HepG2 (cell line): Measurements from ENCODE around the gene METAP1D. TPM values are rescaled to one million over a fixed set of nuclear protein-coding genes. Genes with fewer than 3 reads are reported as not detected.
A peak's percentile ranks its signal among the peaks of the same experiment; 100 is the strongest.

Experiments
- BCL6 ChIP-seq: IDR thresholded peaks from 2 replicates; pipeline ENCODE4 v1.6.1; 2016; ENCODE audit warnings: missing genetic modification reagents, missing compliant biosample characterization
- CBX5 ChIP-seq: sonication (generic); formaldehyde crosslinking; IDR thresholded peaks from 2 replicates; pipeline ENCODE4 v1.4.0; 2020; ENCODE audit warnings: missing genetic modification reagents, borderline replicate concordance
- GABPB1 ChIP-seq: IDR thresholded peaks from 2 replicates; pipeline ENCODE4 v1.6.1; 2016; ENCODE audit warnings: mild to moderate bottlenecking, missing genetic modification reagents, moderate library complexity, missing compliant biosample characterization
- HNRNPL ChIP-seq: fragments of 200-400 bp; formaldehyde crosslinking; IDR thresholded peaks from 2 replicates; pipeline ENCODE4 v1.6.1; 2017; ENCODE audit warnings: mild to moderate bottlenecking, low read depth, low read length
- KDM5A ChIP-seq: fragments of 200-600 bp; sonication (generic); IDR thresholded peaks from 2 replicates; pipeline ENCODE4 v1.7.0; 2018; ENCODE audit warnings: antibody characterized with exemption, mild to moderate bottlenecking, low read length, borderline replicate concordance
- KMT2A ChIP-seq: sonication (generic); formaldehyde crosslinking; IDR thresholded peaks from 2 replicates; pipeline ENCODE4 v1.4.0; 2020; ENCODE audit warnings: missing genetic modification reagents
- MZF1 ChIP-seq: sonication (generic); formaldehyde crosslinking; IDR thresholded peaks from 2 replicates; pipeline ENCODE4 v1.8.1; 2023; ENCODE audit warnings: mild to moderate bottlenecking, missing genetic modification reagents, borderline replicate concordance
- NFRKB ChIP-seq: fragments of 450-650 bp; IDR thresholded peaks from 2 replicates; pipeline ENCODE4 v1.6.1; 2017
- PAWR ChIP-seq: sonication (generic); formaldehyde crosslinking; IDR thresholded peaks from 2 replicates; pipeline ENCODE4 v1.4.0; 2020; ENCODE audit warnings: missing genetic modification reagents, mild to moderate bottlenecking, borderline replicate concordance
- RBAK ChIP-seq: sonication (generic); formaldehyde crosslinking; IDR thresholded peaks from 2 replicates; pipeline ENCODE4 v1.5.1; 2020; ENCODE audit warnings: mild to moderate bottlenecking, missing genetic modification reagents
- STAG1 ChIP-seq: sonication (generic); formaldehyde crosslinking; IDR thresholded peaks from 2 replicates; pipeline ENCODE4 v1.4.0; 2020; ENCODE audit warnings: missing genetic modification reagents
- ZNF33A ChIP-seq: sonication (generic); formaldehyde crosslinking; IDR thresholded peaks from 2 replicates; pipeline ENCODE4 v1.5.1; 2020; ENCODE audit warnings: missing genetic modification reagents, mild to moderate bottlenecking, moderate library complexity, borderline replicate concordance
- ZNF496 ChIP-seq: sonication (generic); formaldehyde crosslinking; IDR thresholded peaks from 2 replicates; pipeline ENCODE4 v1.8.1; 2023; ENCODE audit warnings: mild to moderate bottlenecking, moderate library complexity, missing genetic modification reagents; ENCODE audit not compliant: insufficient replicate concordance
- ZNF546 ChIP-seq: sonication (generic); formaldehyde crosslinking; conservative IDR thresholded peaks from 2 replicates; pipeline ENCODE4 v1.8.1; 2023; ENCODE audit warnings: mild to moderate bottlenecking, missing genetic modification reagents
- ZNF674 ChIP-seq: sonication (generic); formaldehyde crosslinking; IDR thresholded peaks from 2 replicates; pipeline ENCODE4 v1.5.0; 2020; ENCODE audit warnings: low read depth, mild to moderate bottlenecking, missing genetic modification reagents
- ZNF703 ChIP-seq: sonication (generic); formaldehyde crosslinking; IDR thresholded peaks from 2 replicates; pipeline ENCODE4 v1.5.1; 2020; ENCODE audit warnings: missing genetic modification reagents, mild to moderate bottlenecking, moderate library complexity, borderline replicate concordance
- polyA plus RNA-seq, 8 experiments: library from polyadenylated mRNA; depleted of rRNA in 3 of 8; stranded (reverse) in 7 of 8; unstranded in 1 of 8; fragments of >200 nt; fragmentation: Illumina TruSeq in 4 of 8; extraction: Trizol in 4 of 8; gene quantifications; 2 replicates each; pipeline versions ENCODE4 v1.2.1 to v1.2.3, GENCODE V29; 2011 to 2016; ENCODE audit warnings: low read depth in 4 of 8, missing spikeins in 1 of 8, mixed read lengths in 1 of 8; ENCODE audit not compliant: insufficient read depth in 1 of 8
- total RNA-seq, 5 experiments: library from RNA; depleted of rRNA; stranded (reverse); fragments of >200 nt; fragmentation: Illumina TruSeq; extraction: Trizol; gene quantifications; 2 replicates each; pipeline ENCODE4 v1.2.3, GENCODE V29; 2016; ENCODE audit warnings: low read depth in 1 of 5
- TF ChIP-seq, protein P1 (sequence below): sonication (generic); formaldehyde crosslinking; IDR thresholded peaks from 2 replicates; pipeline ENCODE4 v1.4.0; 2020; ENCODE audit warnings: missing genetic modification reagents, low read depth, mild to moderate bottlenecking, borderline replicate concordance
- TF ChIP-seq, protein P2 (sequence below): IDR thresholded peaks from 2 replicates; pipeline ENCODE4 v1.6.1; 2016; ENCODE audit warnings: missing biosample characterization, missing genetic modification reagents, low read depth
- TF ChIP-seq, protein P3 (sequence below): sonication (generic); formaldehyde crosslinking; IDR thresholded peaks from 2 replicates; pipeline ENCODE4 v1.8.1; 2023; ENCODE audit warnings: mild to moderate bottlenecking, missing genetic modification reagents
- TF ChIP-seq, protein P4 (sequence below): sonication (generic); formaldehyde crosslinking; IDR thresholded peaks from 2 replicates; pipeline ENCODE4 v1.4.0; 2020; ENCODE audit warnings: missing genetic modification reagents
- TF ChIP-seq, protein P5 (sequence below): sonication (generic); formaldehyde crosslinking; IDR thresholded peaks from 2 replicates; pipeline ENCODE4 v1.8.0; 2022; ENCODE audit warnings: mild to moderate bottlenecking, missing genetic modification reagents, moderate library complexity

METAP1D gene
- total and polyA plus RNA-seq, 2 of the 13 experiments (the other 11 are each of a cell fraction or from before 2014, with no cell fraction given), result 14.7 to 21.6 TPM

DNA sequence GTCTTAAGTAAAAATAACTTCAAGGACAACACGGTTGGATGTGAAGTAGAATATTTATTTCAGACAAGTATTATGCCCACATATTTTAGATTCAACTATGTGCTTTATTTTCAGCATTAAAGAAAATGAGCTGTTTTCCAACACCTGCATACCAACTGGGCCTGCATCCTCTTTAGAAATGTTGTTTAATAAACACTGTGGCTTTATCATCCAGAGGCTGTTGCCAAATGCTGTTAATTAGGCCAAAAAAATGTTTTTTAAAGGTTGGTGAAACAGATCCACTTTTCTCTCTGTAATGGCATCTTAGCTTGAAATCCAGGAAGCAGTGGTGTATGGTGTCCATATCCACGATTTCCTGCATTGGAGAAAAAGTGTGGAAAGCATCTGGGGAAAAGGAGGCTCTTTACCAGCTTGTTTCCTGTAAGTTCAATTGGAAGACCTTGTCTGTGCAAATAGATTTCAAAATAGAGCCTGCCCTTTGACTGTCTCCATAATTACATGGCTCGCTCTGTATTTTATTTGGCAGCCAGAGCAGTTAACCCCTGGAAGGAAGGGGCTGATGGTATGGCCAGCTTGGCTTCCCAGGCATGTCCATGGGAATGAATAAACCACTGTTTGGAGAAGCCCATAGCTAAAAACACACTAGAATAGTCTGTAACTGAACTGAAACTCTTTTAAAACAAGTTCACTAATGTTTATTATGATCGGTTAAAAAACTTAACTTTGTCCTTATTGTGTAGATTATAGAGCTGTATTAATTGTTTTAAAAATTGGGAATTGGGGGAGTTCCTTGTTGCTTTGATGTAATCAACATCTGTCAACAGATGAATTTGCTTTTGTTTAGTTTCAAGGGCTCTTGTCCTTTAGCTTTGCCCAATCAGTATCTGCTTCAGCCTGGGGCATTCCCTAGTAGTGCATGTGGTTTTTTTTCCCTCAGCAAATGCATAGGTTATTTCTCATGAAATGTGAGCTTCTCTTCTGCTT is 52.5 kb downstream of the METAP1D start (continued):
- no peak for TF ChIP-seq ZNF703 (CRISPR knock-in tag)
- TF ChIP-seq, protein P1, sequence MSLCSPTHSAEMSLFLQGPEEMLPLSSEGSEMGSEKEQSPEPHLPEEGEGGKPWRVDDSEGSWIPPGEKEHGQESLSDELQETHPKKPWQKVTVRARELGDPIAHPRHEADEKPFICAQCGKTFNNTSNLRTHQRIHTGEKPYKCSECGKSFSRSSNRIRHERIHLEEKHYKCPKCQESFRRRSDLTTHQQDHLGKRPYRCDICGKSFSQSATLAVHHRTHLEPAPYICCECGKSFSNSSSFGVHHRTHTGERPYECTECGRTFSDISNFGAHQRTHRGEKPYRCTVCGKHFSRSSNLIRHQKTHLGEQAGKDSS (CRISPR knock-in tag), result no peak
- TF ChIP-seq, protein P2, sequence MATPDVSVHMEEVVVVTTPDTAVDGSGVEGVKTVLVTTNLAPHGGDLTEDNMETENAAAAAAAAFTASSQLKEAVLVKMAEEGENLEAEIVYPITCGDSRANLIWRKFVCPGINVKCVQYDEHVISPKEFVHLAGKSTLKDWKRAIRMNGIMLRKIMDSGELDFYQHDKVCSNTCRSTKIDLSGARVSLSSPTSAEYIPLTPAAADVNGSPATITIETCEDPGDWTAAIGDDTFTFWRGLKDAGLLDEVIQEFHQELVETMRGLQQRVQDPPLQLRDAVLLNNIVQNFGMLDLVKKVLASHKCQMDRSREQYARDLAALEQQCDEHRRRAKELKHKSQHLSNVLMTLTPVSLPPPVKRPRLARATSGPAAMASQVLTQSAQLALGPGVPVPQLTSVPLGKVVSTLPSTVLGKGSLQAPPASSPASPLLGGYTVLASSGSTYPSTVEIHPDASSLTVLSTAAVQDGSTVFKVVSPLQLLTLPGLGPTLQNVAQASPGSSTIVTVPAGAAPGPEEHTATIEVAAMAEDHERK (CRISPR knock-in tag), result no peak; the same call in 1 of the 2 replicates
- TF ChIP-seq ZNF546 (CRISPR knock-in tag), result no peak
- TF ChIP-seq GABPB1 (CRISPR knock-in tag), result peak; percentile 35; the same call in 1 of the 2 replicates
- no peak for TF ChIP-seq HNRNPL
- 0 out of 2 replicates have a peak, but pooled peaks have one; percentile 48 for TF ChIP-seq PAWR (CRISPR knock-in tag)
- peak; percentile 96 for TF ChIP-seq CBX5 (CRISPR knock-in tag)
- peak; percentile 97 for TF ChIP-seq BCL6 (CRISPR knock-in tag)
- peak; percentile 41; the same call in 1 of the 2 replicates for TF ChIP-seq ZNF33A
- TF ChIP-seq, protein P3, sequence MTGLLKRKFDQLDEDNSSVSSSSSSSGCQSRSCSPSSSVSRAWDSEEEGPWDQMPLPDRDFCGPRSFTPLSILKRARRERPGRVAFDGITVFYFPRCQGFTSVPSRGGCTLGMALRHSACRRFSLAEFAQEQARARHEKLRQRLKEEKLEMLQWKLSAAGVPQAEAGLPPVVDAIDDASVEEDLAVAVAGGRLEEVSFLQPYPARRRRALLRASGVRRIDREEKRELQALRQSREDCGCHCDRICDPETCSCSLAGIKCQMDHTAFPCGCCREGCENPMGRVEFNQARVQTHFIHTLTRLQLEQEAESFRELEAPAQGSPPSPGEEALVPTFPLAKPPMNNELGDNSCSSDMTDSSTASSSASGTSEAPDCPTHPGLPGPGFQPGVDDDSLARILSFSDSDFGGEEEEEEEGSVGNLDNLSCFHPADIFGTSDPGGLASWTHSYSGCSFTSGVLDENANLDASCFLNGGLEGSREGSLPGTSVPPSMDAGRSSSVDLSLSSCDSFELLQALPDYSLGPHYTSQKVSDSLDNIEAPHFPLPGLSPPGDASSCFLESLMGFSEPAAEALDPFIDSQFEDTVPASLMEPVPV (CRISPR knock-in tag), result peak; percentile 54; the same call in 1 of the 2 replicates
- no peak for TF ChIP-seq MZF1 (CRISPR knock-in tag)
- TF ChIP-seq, protein P4, sequence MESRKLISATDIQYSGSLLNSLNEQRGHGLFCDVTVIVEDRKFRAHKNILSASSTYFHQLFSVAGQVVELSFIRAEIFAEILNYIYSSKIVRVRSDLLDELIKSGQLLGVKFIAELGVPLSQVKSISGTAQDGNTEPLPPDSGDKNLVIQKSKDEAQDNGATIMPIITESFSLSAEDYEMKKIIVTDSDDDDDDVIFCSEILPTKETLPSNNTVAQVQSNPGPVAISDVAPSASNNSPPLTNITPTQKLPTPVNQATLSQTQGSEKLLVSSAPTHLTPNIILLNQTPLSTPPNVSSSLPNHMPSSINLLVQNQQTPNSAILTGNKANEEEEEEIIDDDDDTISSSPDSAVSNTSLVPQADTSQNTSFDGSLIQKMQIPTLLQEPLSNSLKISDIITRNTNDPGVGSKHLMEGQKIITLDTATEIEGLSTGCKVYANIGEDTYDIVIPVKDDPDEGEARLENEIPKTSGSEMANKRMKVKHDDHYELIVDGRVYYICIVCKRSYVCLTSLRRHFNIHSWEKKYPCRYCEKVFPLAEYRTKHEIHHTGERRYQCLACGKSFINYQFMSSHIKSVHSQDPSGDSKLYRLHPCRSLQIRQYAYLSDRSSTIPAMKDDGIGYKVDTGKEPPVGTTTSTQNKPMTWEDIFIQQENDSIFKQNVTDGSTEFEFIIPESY (CRISPR knock-in tag), result peak; percentile 37; the same call in 1 of the 2 replicates
- TF ChIP-seq KMT2A (CRISPR knock-in tag), result peak; percentile 64; the same call in 1 of the 2 replicates
- TF ChIP-seq, protein P5, sequence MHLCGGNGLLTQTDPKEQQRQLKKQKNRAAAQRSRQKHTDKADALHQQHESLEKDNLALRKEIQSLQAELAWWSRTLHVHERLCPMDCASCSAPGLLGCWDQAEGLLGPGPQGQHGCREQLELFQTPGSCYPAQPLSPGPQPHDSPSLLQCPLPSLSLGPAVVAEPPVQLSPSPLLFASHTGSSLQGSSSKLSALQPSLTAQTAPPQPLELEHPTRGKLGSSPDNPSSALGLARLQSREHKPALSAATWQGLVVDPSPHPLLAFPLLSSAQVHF (CRISPR knock-in tag), result no peak
- no peak for TF ChIP-seq ZNF496
- TF ChIP-seq RBAK (CRISPR knock-in tag), result no peak
- TF ChIP-seq NFRKB, result no peak
- TF ChIP-seq STAG1 (CRISPR knock-in tag), result peak; percentile 32
- TF ChIP-seq KDM5A, result no peak; the same call in 1 of the 2 replicates
- TF ChIP-seq ZNF674, result no peak
